ENCODE results near the gene DDX23.

DNA sequence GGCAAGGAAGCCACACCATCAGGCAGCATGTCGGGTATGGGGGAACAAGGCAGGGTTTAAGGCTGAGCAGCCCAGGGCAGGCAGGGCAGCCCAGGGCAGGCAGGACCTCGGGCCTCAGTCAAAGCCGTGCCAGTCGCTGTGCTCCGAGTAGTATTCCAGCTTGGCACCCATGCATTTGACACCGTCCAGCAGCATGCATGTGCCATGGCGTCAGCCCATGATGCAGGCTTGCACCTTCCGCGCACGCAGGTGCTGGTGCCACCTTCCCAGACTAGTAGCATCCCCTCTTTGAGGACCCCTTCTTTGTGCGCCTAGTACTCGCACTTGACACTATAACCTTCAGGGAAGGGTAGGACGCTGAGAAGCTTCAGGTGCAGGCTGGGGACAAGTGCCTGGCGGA, 51.5 kb downstream of the DDX23 start:
- TF ChIP-seq, protein P1, sequence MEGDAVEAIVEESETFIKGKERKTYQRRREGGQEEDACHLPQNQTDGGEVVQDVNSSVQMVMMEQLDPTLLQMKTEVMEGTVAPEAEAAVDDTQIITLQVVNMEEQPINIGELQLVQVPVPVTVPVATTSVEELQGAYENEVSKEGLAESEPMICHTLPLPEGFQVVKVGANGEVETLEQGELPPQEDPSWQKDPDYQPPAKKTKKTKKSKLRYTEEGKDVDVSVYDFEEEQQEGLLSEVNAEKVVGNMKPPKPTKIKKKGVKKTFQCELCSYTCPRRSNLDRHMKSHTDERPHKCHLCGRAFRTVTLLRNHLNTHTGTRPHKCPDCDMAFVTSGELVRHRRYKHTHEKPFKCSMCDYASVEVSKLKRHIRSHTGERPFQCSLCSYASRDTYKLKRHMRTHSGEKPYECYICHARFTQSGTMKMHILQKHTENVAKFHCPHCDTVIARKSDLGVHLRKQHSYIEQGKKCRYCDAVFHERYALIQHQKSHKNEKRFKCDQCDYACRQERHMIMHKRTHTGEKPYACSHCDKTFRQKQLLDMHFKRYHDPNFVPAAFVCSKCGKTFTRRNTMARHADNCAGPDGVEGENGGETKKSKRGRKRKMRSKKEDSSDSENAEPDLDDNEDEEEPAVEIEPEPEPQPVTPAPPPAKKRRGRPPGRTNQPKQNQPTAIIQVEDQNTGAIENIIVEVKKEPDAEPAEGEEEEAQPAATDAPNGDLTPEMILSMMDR (IDR thresholded peaks at IDR 0.05; ENCODE audit: low read length), result no peak
- TF ChIP-seq EZH2 (IDR thresholded peaks at IDR 0.05; ENCODE audit: borderline replicate concordance, low read length), result no peak

All from OCI-LY1 (cell line).